OCI-LY1 (cell line): ENCODE measurements around the gene ANKS4B.

Experiments
- H2AFZ ChIP-seq: fragments of 200-600 bp; sonication (generic), shearing (Covaris generic); 2 replicates; pipeline ENCODE4 v1.6.0; 2014; ENCODE audit warnings: antibody characterized with exemption, mild to moderate bottlenecking, low read length
- H3F3A ChIP-seq: fragments of 200-600 bp; sonication (generic), shearing (Covaris generic); 2 replicates; pipeline ENCODE4 v1.6.0; 2014; ENCODE audit warnings: mild to moderate bottlenecking, antibody characterized with exemption, low read length, moderate library complexity; ENCODE audit not compliant: insufficient read depth
- H3K27ac ChIP-seq: fragments of 200-600 bp; sonication (generic); 2 replicates; pipeline ENCODE4 v1.5.1; 2014; ENCODE audit warnings: low read length, mixed run types, mild to moderate bottlenecking, low read depth; ENCODE audit not compliant: poor library complexity, severe bottlenecking
- H3K27me3 ChIP-seq: fragments of 200-600 bp; sonication (generic); 2 replicates; pipeline ENCODE4 v1.6.0; 2014; ENCODE audit warnings: antibody characterized with exemption, mild to moderate bottlenecking, low read length, moderate library complexity; ENCODE audit not compliant: insufficient read depth
- H3K36me3 ChIP-seq: fragments of 200-600 bp; sonication (generic); 2 replicates; pipeline ENCODE4 v1.6.1; 2014; ENCODE audit warnings: mild to moderate bottlenecking, antibody characterized with exemption, low read length, moderate library complexity, mixed read lengths; ENCODE audit not compliant: insufficient read depth
- H3K4me1 ChIP-seq: fragments of 200-600 bp; sonication (generic); 2 replicates; pipeline ENCODE4 v1.5.1; 2014; ENCODE audit warnings: mild to moderate bottlenecking, low read length, moderate library complexity; ENCODE audit not compliant: insufficient read depth, severe bottlenecking
- H3K4me2 ChIP-seq: fragments of 200-600 bp; sonication (generic), shearing (Covaris generic); 2 replicates; pipeline ENCODE4 v1.6.1; 2014; ENCODE audit warnings: low read length
- H3K4me3 ChIP-seq: fragments of 200-600 bp; sonication (generic); 2 replicates; pipeline ENCODE4 v1.5.1; 2014; ENCODE audit warnings: low read length, low read depth, mild to moderate bottlenecking, mixed read lengths; ENCODE audit not compliant: poor library complexity, severe bottlenecking
- H3K79me2 ChIP-seq: fragments of 200-600 bp; shearing (Covaris generic); 2 replicates; pipeline ENCODE4 v1.6.1; 2016; ENCODE audit warnings: mixed run types, low read length, mixed read lengths; ENCODE audit not compliant: insufficient read depth
- H3K9ac ChIP-seq: fragments of 200-600 bp; sonication (generic), shearing (Covaris generic); 2 replicates; pipeline ENCODE4 v1.6.1; 2014; ENCODE audit warnings: mild to moderate bottlenecking, low read length, mixed read lengths
- H3K9me2 ChIP-seq: fragments of 200-600 bp; sonication (generic), shearing (Covaris generic); 2 replicates; pipeline ENCODE4 v1.6.1; 2014; ENCODE audit warnings: low read depth, mild to moderate bottlenecking, low read length, mixed read lengths
- H3K9me3 ChIP-seq: fragments of 200-600 bp; shearing (Covaris generic); 2 replicates; pipeline ENCODE4 v1.6.1; 2014; ENCODE audit warnings: low read length, mixed read lengths
- H4K20me1 ChIP-seq: fragments of 200-600 bp; sonication (generic), shearing (Covaris generic); 2 replicates; pipeline ENCODE4 v1.6.0; 2016; ENCODE audit warnings: mild to moderate bottlenecking, low read length; ENCODE audit not compliant: insufficient read depth
- EZH2 ChIP-seq: fragments of 200-600 bp; sonication (generic), shearing (Covaris generic); IDR thresholded peaks from 2 replicates; pipeline ENCODE4 v1.8.0; 2017; ENCODE audit warnings: borderline replicate concordance, mixed run types, mild to moderate bottlenecking, antibody characterized with exemption, low read length, moderate library complexity, mixed read lengths
- TF ChIP-seq, protein P1 (sequence below): fragments of 200-600 bp; sonication (generic), shearing (Covaris generic); IDR thresholded peaks from 2 replicates; pipeline ENCODE4 v1.5.1; 2017; ENCODE audit warnings: mild to moderate bottlenecking, antibody characterized with exemption, low read length, moderate library complexity, mixed read lengths

ANKS4B gene

DNA sequence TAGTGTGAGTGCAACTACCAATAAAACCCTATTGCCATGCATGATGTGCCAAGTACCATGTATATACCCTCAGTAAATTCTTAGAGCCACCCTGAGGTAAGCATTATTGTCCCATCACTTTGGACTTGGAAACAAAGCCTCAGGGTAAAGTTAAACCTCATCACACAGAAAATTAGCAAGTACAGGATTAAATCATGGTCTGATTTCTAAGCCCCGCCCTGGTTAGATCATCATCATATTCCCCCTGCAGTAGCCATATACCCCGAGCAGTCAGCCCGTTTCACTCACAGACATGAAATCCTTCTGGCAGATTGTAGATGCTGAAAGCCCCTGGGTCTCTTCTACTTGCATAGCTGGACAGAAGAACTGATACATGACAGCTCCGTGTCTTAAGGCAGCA is 26.9 kb upstream of the ANKS4B start:
- H3F3A ChIP-seq, result no peaks in the 10 kb centered on the region
- TF ChIP-seq, protein P1, sequence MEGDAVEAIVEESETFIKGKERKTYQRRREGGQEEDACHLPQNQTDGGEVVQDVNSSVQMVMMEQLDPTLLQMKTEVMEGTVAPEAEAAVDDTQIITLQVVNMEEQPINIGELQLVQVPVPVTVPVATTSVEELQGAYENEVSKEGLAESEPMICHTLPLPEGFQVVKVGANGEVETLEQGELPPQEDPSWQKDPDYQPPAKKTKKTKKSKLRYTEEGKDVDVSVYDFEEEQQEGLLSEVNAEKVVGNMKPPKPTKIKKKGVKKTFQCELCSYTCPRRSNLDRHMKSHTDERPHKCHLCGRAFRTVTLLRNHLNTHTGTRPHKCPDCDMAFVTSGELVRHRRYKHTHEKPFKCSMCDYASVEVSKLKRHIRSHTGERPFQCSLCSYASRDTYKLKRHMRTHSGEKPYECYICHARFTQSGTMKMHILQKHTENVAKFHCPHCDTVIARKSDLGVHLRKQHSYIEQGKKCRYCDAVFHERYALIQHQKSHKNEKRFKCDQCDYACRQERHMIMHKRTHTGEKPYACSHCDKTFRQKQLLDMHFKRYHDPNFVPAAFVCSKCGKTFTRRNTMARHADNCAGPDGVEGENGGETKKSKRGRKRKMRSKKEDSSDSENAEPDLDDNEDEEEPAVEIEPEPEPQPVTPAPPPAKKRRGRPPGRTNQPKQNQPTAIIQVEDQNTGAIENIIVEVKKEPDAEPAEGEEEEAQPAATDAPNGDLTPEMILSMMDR, result no peak
- no peak for TF ChIP-seq EZH2

DNA sequence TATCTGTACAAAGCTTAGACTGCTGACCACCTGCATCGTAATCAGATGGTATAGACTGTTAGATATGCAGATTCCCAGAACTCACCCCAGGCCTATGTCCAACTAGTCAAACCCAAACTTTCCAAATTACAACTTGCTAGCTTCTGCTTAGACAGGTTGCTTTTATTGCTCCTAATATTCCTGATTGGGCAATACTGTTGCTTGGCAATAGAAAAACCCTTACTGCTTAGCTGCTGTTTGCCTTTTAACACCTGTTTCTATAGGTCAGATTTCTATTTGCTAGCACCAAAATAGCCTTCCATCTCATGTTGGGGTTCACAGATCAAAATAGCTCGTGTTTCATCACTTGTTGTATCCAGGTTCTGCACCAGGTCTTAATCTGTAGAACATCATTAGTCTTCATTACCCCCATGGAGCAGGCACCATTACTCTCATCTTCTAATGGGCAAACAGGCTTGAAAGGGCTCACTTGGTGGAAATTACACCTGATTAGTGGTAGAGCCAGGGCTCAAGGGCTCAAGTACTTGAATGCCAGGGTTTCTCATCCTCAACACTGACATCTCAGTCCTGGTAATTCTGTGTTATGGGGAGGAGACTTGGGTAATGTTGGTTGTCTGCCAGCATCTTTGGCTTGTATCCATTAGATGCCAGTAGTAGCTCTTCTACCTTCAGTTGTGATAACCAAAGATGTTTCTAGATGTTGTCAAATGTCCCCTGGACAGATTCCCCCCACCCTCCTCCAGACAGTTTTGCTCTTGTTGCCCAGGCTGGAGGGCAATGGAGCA is 24.9 kb upstream of the ANKS4B start:
- Histone ChIP-seq H4K20me1 (no peaks in the 10 kb centered on the region), H3K79me2 (no peaks in the 10 kb centered on the region), H3K9ac (no peak overlapping the region), H3K27me3 (no peaks in the 10 kb centered on the region; the same call in 1 of the 2 replicates), H2AFZ (no peak overlapping the region), H3K4me2 (no peak overlapping the region), H3K4me1 (no peaks in the 10 kb centered on the region), H3K9me2 (no peaks in the 10 kb centered on the region), H3K9me3 (no peaks in the 10 kb centered on the region), H3F3A (no peaks in the 10 kb centered on the region), H3K4me3 (no peak overlapping the region), H3K27ac (no peak overlapping the region), H3K36me3 (no peaks in the 10 kb centered on the region)
- TF ChIP-seq, protein P1, result no peak
- TF ChIP-seq EZH2, result no peak

More for the DNA sequence above, 26.9 kb upstream of the ANKS4B start:
- Histone ChIP-seq H2AFZ (no peak overlapping the region), H3K4me3 (no peak overlapping the region), H3K4me1 (no peaks in the 10 kb centered on the region), H3K9me3 (no peaks in the 10 kb centered on the region), H3K27me3 (no peaks in the 10 kb centered on the region; the same call in 1 of the 2 replicates), H3K9me2 (no peaks in the 10 kb centered on the region), H3K4me2 (no peak overlapping the region), H3K27ac (no peak overlapping the region), H3K9ac (no peak overlapping the region), H3K79me2 (no peaks in the 10 kb centered on the region), H3K36me3 (no peaks in the 10 kb centered on the region), H4K20me1 (no peaks in the 10 kb centered on the region)

DNA sequence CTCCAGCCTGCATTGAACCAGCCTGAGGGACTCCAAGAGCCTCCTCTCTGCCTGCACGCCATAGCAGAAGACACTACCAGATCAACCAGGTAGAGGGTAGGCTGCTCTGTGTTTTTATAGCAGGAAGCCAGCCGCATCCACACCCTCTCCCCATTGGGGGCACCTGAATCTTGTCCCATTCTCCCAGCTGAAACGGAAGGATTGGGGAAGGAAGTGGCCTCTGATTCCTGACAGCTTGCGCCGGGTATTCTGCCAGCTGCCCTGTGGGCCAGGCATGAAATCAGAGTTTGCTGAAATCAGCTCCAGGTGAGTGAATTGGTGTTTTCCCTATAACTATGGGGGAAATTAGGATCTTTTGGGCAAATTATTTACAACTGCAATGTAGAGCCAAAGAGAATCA is 22.0 kb upstream of the ANKS4B start, which contains the start of gene ZP2:
TSS of gene ZP2 (minus strand) at position 89 of the 400 bp plus-strand sequence. CDS start at position 62, 27 bp downstream.
- Histone ChIP-seq H3K9ac (no peak within 1 kb of the TSS), H2AFZ (no peak within 1 kb of the TSS), H3K79me2 (no peaks in the 10 kb centered on the region), H3K27me3 (peaks cover 5% of the 10 kb centered on the region; the same call in 1 of the 2 replicates), H3K36me3 (no peaks in the 10 kb centered on the region), H3K9me2 (no peaks in the 10 kb centered on the region), H3K4me1 (no peaks in the 10 kb centered on the region), H3K4me3 (no peak within 1 kb of the TSS), H3K9me3 (no peaks in the 10 kb centered on the region), H3K4me2 (no peak within 1 kb of the TSS), H4K20me1 (no peaks in the 10 kb centered on the region), H3F3A (no peaks in the 10 kb centered on the region), H3K27ac (no peak within 1 kb of the TSS)
- TF ChIP-seq, protein P1, result no peak
- no peak for TF ChIP-seq EZH2
